Anterior cingulate cortex (tissue), 58 donors: ENCODE results near the gene RCAN3.
"Not testable (repeated sequence)": the region's sequence is repeated elsewhere in the genome, so short reads cannot be mapped to it uniquely, and the experiment has no call there.

Experiments used
- DNase-seq, 58 donors: peaks; one replicate each; lab custom pipeline; 2025; lab: John Stamatoyannopoulos, UW

The RCAN3 gene

DNA sequence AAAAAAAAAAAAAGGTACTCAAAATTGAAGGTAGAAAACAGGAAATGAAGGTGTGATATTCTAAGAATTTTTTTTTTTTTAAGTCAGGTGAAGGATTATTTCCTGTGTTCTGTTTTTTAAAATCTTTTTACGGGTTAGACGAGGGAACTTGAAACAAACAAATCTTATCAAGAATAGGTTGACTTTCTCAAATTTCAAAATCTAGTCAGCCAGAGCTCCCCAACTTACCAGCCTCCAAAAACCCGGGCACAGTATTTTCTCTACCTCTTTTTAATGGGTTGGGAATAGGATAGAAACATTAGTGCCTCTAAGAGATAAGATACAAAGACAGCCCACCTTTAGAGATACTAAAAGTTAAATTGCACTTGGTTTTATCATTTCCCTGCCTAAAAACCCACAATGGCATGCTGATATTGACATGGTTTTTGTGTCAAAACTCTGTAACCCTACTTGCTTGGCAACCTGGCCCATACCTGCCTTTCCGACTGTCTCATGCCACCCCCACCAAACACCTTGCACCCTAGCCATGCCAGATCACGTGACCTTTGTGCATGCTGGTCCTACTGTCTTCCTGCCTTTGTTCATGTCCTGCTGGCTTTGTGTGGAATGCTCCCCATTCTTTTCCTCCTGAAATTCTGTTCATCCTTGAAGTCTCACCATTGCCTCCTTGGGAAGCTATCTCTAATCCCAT is 4.2 kb downstream of the RCAN3 start:
- DNase-seq = no peak

DNA sequence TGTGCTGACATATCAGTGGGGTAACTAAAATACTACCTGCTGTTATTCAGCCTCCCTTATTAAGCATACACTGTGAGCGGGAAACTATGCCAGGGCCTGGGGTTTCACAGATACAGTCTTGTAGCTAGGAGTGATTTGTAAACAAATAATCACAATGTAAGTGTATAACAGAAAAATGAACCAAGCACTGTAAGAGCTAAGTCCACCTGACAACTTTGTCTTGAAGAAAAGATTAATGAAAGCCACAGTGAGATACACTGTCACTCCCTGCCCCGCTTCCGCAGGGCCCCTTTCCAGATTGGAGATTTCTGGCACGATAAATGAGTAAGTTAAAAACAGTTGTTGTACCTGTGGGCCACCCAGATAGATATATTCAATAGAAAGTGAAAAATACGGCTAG is 4.8 kb downstream of the RCAN3 start:
- no peak for DNase-seq

DNA sequence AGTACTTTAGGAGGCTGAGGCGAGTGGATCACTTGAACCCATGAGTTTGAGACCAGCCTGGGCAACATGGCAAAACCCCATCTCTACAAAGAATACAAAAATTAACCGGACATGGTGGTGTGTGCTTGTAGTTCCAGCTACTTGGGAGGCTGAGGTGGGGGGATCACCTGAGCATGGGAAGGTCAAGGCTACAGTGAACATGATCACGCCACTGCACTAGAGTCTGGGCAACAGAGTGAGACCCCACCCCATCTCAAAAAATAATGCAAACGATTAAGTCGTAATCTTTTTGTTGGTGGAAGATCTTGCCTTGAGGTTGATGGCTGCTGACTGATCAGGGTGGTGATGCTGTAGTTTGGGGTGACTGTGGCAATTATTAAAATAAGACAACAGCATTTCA is 6.3 kb downstream of the RCAN3 start:
- DNase-seq = no peak

DNA sequence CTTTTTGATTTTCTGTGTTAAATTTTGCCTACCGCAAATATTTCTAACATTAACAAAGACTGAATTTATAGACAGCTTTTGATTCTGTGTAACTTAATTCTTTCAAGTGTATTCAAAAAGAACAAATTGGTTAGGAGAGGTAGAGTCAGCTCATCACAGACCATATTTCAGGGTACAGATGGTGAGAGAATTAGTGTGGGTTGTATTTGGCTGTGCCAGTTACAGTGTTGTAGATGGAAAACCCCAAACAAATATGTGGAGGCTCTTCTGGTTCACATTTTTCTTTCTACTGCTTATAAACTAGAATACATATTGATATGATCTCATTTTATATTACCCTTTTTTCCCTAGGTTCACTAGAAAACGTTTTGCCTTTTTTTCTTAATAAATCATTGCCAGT is 11.1 kb downstream of the RCAN3 start:
- DNase-seq = no peak

DNA sequence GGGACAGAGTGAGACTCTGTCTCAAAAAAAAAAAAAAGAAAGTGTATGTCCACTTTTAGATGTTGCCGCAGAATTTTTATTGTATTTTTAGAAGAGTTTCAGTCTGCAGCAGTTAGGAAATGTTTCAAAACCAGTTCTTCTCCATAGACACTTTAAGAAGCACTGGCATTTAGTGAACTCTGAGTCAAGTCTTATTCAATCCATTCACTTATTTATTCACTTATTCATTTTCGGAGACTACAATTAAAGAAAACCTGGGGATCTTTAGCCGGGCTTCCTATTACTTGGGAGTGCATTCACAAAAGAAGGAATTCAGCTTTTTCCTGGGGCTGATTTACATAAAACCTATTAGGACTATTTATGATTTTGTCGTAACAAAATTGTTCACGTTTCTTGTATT is 12.3 kb downstream of the RCAN3 start:
- no peak for DNase-seq

DNA sequence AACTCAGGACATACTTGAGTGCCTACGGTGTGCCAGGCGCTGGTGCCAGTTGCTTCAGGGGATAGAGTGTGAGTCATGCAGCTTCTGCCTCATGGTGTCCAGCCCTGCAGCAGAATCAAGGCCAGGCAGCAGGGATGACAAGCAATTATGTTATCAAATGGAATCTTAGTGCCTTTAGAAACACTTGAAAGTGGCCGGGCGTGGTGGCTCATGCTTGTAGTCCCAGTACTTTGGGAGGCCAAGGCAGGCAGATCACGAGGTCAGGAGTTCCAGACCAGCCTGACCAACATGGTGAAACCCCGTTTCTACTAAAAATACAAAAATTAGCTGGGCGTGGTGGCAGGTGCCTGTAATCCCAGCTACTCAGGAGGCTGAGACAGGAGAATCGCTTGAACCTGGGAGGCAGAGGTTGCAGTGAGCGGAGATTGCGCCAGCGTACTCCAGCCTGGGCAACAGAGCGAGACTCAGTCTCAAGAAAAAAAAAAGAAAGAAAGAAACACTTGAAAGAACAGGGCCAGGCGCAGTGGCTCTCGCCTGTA is 13.1 kb downstream of the RCAN3 start:
- not testable (repeated sequence) for DNase-seq

DNA sequence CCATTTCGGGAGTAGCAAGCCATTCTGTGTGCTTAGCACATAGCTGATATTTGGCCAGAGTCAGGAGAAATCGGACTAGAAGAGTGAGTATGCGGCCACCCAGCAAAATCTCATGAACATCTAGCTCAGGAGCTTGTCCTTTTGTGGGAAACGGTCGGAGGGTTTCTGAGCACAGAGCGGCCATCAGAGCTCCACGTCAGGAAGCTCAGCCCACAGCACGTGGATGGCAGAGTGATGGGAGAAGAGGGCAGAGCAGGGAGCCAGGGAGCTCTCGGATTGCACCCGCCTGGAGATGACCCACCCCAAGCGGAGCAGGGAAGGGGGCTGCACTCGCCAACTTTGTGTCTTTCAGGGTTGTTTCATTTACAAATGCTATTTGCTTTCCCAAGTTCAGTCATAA is 13.9 kb downstream of the RCAN3 start:
- no peak for DNase-seq

DNA sequence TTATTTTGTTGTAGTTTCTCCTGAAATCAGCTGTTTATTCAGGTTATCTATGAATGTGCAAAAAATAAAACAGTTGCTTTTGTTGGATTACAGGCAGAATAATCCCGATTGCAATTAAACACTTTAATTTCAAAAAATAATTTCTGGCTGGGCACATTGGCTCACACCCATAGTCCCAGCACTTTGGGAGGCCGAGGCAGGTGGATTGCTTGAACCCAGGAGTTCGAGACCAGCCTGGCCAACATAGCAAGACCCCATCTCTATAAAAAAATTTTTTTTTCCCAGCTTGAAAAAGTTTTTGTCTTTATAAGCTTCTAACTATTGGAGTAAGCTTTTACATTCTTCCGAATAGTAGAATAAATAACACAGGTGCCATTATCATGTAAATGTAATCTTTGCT is 15.3 kb downstream of the RCAN3 start:
- no peak for DNase-seq

DNA sequence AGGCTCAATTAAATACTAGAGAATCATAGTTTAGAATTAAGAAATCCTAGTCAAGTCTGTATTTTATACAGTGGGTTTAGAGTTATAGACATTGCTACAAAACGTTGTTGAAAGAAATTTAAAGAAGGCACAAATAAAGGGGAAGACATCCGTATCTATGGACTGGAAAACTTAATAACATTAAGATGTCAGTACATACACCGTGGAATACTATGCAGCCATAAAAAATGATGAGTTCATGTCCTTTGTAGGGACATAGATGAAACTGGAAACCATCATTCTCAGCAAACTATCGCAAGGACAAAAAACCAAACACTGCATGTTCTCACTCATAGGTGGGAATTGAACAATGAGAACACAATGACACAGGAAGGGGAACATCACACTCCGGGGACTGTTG is 17.6 kb downstream of the RCAN3 start:
- not testable (repeated sequence) for DNase-seq

DNA sequence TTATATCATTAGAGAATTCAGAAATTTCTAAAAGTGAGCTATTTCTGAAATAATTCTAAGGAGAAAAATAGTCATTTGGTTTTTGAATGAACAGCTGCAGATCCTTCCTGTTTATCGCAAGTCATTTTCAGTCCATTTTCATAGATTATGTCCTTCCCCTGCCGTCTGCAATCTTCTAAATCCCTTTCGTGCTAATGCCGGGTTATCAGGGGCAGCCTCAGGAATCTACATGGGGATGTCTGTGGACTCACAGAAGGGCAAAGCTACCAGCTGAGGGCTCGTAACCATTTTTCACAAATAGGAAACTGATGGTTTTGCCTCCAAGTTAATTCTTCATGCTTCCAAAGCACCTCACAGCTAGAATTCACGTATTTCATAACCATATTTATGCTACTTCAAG is 23.0 kb downstream of the RCAN3 start:
- no peak for DNase-seq

DNA sequence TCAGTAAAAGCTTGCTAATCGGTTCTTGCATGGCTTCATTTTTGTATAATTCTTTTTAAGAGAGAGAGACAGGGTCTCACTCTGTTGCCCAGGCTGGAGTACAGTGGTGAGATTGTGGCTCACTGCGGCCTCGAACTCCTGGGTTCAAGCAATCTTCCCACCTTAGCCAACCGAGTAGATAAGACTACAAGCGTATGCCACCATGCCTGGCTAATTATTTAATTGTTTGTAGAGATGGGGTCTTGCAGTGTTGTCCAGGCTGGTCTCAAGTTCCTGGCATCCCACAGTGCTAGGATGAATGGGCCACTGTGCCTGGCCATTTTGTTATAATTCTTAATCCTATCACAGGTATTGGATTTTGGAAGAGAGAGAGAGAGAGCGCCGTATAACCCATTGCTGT is 23.4 kb downstream of the RCAN3 start:
- no peak for DNase-seq

DNA sequence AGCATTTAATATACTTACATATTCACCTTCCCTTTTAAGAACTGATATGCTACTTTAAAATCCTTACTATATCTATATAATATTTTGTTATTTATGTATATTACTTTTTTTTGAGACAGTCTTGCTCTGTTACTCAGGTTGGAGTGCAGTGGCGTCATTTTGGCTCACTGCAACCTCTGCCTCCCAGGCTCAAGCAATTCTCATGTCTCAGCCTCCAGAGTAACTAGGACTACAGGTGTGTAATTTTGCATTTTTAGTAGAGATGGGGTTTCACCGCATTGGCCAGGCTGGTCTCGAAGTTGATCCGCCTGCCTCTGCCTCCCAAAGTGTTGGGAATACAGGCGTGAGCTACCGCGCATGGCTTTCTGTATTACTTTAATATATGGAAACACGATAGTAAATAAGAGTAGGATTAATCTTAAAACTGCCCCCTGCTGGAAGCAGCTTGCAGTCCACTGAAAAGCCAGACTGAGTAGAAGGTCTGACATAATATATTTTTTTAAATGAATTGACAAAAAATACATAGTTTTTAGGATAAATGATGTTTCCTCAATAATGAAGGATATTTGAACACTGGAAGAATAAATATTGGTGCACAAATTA is 24.4 kb downstream of the RCAN3 start:
- DNase-seq = no peak

DNA sequence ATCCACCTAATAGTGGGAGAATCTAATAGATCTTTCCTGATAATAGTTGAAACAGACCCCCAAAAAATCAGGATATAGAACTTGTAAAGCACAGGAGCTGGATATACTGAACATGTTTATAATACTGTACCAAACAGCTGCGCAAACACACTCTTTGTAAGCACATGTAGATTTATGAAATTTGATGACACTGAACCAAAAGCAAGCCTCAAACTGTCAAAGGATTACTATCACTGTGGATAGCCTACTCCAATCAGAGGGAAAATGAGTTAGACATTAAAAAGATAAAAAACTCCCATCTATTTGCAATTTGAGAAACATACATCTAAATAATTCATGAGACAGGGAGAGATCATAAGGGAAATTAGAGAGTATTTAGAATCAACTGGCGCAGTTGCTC is 26.1 kb downstream of the RCAN3 start:
- no peak for DNase-seq

DNA sequence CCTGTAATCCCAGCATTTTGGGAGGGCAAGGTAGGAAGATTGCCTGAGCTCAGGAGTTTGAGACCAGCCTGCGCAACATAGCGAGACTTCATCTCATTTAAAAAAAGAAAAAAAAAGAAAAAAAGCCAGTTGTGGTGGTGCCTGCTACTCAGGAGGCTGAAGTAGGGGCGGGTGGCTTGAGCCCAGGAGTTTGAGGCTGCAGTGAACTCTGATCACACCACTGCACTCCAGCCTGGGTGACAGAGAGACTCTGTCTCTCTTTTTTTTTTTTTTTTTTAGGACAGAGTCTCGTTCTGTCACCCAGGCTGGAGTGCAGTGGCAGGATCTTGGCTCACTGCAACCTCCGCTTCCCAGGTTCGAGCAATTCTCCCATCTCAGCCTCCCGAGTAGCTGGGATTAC is 26.7 kb downstream of the RCAN3 start:
- DNase-seq = not testable (repeated sequence)

DNA sequence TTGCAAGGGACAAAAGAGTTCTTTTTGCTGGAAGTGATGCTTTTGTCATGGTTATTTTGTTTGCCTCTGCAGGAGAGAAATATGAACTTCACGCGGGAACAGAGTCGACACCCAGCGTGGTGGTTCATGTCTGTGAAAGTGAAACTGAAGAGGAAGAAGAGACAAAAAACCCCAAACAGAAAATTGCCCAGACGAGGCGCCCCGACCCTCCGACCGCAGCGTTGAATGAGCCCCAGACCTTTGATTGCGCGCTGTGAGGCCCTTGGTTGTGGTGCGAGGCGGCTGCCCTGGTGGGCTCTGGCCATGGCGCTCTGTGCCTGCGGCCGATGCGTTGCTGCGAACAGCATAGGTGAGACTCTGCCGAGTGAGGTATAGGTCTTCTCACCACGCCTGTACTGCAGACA is 32.4 kb downstream of the RCAN3 start:
- DNase-seq = no peak

DNA sequence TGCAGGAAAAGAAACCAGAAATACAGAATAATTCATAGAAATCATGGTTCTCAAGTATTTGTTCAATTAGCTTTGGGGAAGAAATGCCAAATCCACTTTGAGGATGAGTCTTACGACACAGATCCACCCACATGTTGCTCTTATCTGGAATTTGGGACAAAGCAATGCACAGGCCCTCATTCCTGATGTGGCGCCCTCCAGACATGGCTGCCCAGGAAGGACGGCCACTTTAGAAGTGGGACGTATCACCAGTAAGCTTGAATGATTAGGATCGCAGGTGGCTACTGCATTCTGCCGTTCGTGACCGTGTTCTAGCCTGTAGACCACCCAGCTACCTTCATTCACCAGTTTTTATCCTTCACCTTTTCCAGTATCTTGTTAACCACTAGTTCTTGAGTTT is 33.1 kb downstream of the RCAN3 start:
- DNase-seq = no peak

DNA sequence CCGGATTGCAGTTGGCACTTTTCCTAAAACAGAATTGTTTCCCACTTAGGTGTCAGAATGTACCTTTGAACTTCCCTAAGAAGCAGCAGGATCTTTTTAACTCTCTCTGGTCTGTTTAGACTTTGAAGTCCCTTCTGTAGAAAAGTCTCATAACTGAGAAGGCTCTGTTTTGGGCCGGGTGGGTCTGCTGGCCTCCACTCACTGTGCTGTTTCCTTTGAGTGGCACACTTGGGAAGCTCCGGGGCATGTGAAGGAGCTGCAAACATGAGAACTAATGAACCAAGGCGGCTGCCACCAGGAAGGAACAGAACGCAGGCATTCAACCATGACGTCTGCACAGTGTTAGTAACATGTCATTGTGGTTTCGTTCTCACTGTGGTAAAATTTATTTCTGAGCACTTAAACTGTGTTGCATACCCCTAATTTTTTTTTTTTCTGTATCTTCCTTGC is 33.8 kb downstream of the RCAN3 start:
- DNase-seq = no peak

DNA sequence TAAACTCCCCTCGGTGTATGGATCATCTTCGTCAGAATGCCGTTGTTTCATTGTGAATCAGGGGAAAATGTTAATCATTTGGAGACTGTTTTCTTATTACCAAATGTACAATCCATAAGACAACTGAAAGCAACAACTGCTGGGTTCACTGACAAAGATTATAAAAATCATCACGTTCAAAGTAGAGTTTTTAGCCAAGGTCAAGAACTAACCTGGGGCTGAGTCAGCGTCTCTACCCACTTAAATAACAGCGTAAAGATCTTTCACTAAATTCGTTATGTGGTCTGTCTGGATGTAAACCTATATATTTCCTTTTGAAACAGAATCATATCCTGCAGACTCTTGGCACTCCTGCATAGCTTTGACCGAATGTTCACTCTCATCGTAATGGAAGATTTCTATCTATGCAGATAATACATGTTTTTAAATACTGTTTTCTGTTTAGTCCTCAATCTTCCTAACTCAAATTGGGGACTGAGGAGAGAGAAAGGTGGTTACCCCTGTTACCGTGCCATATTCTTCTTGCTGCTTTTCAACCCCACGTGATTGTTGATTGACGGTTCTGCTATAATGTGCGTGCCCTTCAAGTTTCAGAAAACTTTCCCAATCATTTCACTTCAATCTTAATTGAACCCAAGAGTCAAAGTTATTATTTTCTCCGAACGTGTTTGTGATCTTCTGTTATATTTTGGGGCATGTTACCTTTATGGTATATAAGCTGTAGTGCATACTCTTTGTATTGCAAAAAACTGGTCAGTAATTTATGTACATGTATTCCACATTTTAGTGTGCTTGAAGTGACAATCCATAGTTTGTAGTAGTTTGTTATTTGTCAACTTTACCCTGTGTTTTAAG is 37.6 kb downstream of the RCAN3 start:
- DNase-seq = no peak

DNA sequence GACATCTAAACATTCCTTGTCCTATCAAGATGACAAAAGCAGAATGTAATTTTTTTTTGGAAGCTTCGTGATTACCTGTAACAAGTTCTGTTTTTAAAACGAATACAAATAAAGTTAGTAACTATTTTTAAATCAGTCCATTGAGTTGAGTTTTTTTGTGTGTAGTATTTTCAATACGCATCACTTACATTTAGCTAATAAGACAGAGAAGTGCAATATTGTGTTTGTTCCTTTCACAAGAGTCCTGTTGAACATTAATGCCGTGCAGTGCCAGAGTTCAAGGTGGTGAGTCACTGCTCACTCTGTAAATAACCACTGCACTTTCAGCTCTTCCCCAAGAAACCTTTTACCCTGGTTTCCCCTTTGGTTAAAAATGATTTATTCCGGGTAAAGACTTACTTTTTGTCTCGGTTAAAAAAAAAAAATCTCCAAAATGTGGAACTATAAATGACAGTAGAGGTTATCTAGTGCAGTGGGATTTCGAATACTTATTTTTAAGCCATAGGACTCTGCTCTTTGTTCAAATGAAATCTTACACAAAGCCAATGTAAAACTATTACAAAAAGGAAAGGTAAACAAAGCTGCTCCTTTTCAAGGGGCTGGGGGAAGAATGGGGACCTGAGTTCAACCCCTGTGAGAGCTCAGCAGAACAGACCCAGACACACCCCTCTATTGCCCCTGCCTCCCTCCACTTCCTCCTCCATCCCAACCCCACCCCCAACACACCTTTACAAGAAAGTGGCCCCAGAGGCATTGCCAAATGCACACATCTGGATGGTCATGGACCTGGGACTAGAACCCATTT is 38.5 kb downstream of the RCAN3 start:
- no peak for DNase-seq

DNA sequence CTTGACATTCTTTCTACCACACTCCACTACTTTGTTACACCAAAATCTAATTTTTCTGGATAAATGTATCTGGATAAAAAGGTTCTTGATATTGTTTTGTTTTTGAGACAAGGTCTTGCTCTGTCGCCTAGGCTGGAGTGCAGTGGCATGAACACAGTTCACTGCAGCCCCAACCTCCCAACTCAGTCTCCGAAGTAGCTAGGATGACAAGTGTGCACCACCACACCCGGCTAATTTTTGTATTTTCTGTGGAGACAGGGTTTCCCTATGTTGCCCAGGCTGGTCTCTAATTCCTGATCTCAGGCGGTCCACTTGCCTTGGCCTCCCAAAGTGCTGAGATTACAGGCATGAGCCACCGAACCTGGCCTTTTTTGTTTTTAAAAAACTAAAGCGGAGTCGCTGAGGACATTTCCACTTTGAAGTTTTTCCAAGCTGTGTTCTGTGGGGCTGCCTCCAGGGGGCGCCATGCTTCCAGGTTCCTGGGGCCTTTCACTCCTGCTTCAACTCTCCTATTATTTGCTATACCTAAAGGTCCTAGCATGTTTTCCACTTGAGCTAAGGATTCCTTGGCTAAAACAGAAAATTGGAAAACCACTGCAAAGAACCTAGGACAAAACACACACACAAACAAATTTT is 39.2 kb downstream of the RCAN3 start:
- DNase-seq = peak in 8 of 58 donors; percentile 4 to 22 (median 10)
